ENCODE results near the gene ZNF532.

The ZNF532 gene

DNA sequence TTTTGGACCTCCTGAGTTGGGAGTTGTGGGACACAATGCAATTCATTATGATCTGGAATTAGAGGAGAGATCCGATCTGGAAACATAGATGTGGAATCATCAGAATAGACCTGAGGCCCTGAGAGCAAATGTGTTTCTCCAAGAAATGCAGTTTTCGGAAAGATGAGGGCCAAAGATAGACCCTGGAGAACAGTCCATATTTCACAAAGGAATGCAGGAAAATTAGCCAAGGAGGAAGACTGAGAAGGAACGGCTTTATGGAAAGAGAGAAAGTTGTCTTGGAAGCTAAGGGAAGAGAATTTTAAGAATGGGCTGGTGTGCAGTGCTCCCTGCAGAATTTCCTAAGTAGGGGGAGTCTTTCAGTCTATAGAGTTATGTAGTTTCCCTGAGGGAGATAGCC, 11.1 kb upstream of the ZNF532 start:
- no peak for TF ChIP-seq POLR2AphosphoS5 (IDR thresholded peaks at IDR 0.05; ENCODE audit: low read depth, low read length)
- TF ChIP-seq SIN3A (IDR thresholded peaks at IDR 0.05; ENCODE audit: borderline replicate concordance, insufficient read depth, low read length), result no peak
- TF ChIP-seq, protein P1, sequence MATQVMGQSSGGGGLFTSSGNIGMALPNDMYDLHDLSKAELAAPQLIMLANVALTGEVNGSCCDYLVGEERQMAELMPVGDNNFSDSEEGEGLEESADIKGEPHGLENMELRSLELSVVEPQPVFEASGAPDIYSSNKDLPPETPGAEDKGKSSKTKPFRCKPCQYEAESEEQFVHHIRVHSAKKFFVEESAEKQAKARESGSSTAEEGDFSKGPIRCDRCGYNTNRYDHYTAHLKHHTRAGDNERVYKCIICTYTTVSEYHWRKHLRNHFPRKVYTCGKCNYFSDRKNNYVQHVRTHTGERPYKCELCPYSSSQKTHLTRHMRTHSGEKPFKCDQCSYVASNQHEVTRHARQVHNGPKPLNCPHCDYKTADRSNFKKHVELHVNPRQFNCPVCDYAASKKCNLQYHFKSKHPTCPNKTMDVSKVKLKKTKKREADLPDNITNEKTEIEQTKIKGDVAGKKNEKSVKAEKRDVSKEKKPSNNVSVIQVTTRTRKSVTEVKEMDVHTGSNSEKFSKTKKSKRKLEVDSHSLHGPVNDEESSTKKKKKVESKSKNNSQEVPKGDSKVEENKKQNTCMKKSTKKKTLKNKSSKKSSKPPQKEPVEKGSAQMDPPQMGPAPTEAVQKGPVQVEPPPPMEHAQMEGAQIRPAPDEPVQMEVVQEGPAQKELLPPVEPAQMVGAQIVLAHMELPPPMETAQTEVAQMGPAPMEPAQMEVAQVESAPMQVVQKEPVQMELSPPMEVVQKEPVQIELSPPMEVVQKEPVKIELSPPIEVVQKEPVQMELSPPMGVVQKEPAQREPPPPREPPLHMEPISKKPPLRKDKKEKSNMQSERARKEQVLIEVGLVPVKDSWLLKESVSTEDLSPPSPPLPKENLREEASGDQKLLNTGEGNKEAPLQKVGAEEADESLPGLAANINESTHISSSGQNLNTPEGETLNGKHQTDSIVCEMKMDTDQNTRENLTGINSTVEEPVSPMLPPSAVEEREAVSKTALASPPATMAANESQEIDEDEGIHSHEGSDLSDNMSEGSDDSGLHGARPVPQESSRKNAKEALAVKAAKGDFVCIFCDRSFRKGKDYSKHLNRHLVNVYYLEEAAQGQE (IDR thresholded peaks at IDR 0.05; ENCODE audit: insufficient read depth in 1 of 2, low read depth in 2 of 2, low read length in 2 of 2), result no peak
- TF ChIP-seq FOXP2 (optimal IDR thresholded peaks at IDR 0.05; ENCODE audit: borderline replicate concordance, extremely low read depth, extremely low read length, insufficient read depth), result no peak
- TF ChIP-seq TAF1 (IDR thresholded peaks at IDR 0.05; ENCODE audit: borderline replicate concordance, insufficient read depth, low read length), result no peak

DNA sequence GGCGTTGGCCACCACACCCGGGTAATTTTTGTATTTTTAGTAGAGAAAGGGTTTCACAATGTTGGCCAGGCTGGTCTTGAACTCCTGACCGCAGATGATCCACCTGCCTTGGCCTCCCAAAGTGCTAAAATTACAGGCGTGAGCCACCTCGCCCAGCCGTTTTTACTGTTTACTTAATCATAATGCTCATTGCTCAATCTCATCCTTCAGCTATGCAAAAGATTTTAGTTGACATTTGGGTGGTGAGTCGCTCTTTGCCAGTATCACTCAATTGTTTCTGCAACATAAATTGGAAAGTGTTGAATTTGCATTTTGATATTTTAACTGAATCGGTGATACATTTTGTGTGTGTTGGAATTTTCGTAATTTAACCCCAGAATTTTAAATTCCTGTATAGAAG, 7.8 kb upstream of the ZNF532 start:
- TF ChIP-seq POLR2AphosphoS5 (IDR thresholded peaks at IDR 0.05; ENCODE audit: low read depth, low read length) (no peak), FOXP2 (optimal IDR thresholded peaks at IDR 0.05; ENCODE audit: borderline replicate concordance, extremely low read depth, extremely low read length, insufficient read depth) (no peak), SIN3A (IDR thresholded peaks at IDR 0.05; ENCODE audit: borderline replicate concordance, insufficient read depth, low read length) (no peak)
- TF ChIP-seq, protein P1 (IDR thresholded peaks at IDR 0.05; ENCODE audit: insufficient read depth in 1 of 2, low read depth in 2 of 2, low read length in 2 of 2), result no peak

DNA sequence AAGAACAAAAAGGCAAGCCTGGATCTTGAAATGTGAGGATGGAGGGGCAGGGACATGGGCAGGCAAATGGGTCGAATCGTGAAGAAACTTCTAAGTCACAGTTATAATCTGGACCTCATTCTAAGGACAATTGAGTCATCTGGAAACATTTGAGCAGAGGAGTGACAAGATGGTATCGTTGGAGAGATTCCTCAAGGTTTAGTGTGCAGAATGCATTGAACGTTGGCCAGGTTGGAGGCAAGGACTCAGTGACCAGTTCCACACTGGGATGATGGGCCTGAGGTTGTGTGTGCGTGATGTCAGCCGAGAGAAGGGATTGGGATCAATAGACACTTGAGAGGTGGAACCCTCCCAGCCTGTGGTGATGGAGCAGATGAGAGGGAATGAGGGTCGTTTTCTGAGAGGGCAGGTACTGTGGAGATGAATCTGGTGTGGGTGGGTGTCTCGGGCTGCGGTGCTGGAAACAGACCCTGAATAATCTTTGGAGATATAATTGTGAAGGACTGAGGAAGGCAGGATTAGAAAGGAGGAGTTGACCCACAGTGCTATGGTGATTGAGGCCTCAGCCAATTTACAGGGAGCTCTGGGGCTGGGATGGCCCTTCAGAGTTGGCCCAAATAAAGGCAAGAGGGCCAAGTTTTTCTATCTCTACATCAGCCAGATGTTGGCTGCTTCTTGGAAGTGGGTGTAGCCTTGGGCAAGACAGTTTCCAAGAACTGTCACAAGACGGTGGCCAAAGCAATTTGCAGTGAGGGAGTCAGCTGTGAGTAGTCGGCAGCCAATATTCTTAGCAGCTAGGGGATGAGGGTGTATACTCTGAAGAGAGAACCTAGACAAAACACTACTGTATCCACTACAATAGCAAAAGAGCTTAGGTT, 5.8 kb upstream of the ZNF532 start:
- no peak for TF ChIP-seq FOXP2 (optimal IDR thresholded peaks at IDR 0.05; ENCODE audit: borderline replicate concordance, extremely low read depth, extremely low read length, insufficient read depth)
- TF ChIP-seq POLR2AphosphoS5 (IDR thresholded peaks at IDR 0.05; ENCODE audit: low read depth, low read length), result no peak
- TF ChIP-seq SIN3A (IDR thresholded peaks at IDR 0.05; ENCODE audit: borderline replicate concordance, insufficient read depth, low read length), result no peak
- no peak for TF ChIP-seq TAF1 (IDR thresholded peaks at IDR 0.05; ENCODE audit: borderline replicate concordance, insufficient read depth, low read length)
- TF ChIP-seq, protein P1 (IDR thresholded peaks at IDR 0.05; ENCODE audit: insufficient read depth in 1 of 2, low read depth in 2 of 2, low read length in 2 of 2), result no peak

DNA sequence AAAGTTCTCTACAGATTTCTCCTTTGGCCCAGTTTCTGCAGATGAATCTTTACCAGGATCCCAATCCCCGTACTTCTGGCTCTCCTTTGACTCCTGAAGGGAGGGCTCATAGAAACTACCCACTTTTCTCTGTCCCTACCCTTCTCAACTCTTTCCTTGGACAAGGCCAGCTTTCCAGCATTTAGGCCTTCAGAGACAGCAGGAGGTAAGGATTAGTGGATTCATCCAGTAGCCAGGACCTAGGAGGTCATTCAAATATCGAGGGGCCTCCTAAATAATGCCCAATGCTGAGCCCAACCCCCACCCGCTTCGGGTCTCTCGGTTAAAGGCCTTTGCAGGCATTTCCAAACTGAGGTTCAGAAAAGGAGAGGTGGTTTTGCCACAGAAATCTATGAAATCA, 4.8 kb upstream of the ZNF532 start:
- TF ChIP-seq, protein P1 (IDR thresholded peaks at IDR 0.05; ENCODE audit: insufficient read depth in 1 of 2, low read depth in 2 of 2, low read length in 2 of 2), result no peak
- TF ChIP-seq TAF1 (IDR thresholded peaks at IDR 0.05; ENCODE audit: borderline replicate concordance, insufficient read depth, low read length), result no peak
- TF ChIP-seq SIN3A (IDR thresholded peaks at IDR 0.05; ENCODE audit: borderline replicate concordance, insufficient read depth, low read length), result no peak
- TF ChIP-seq POLR2AphosphoS5 (IDR thresholded peaks at IDR 0.05; ENCODE audit: low read depth, low read length), result no peak
- no peak for TF ChIP-seq FOXP2 (optimal IDR thresholded peaks at IDR 0.05; ENCODE audit: borderline replicate concordance, extremely low read depth, extremely low read length, insufficient read depth)
